Stomach (tissue), 4 donors: ENCODE results near the gene NCF2.

ENCODE experiments used
- POLR2A ChIP-seq, 4 donors: fragments of 450-650 bp; IDR thresholded peaks; one replicate each; pipeline ENCODE4 v1.6.1; 2016; ENCODE audit warnings: antibody characterized with exemption in 4 of 4, control low read depth in 2 of 4, mild to moderate bottlenecking in 1 of 4, moderate library complexity in 1 of 4
- POLR2AphosphoS5 ChIP-seq, 3 donors: sonication (generic); formaldehyde crosslinking; IDR thresholded peaks; one replicate each; pipeline ENCODE4 v1.6.1; 2016; ENCODE audit warnings: antibody characterized with exemption in 3 of 3
- TF ChIP-seq, protein P1 (sequence below), 7 experiments: fragments of 450-650 bp in 4 of 7; fragments of 200-600 bp in 3 of 7; sonication (generic) in 3 of 7; IDR thresholded peaks; one replicate each; pipeline ENCODE4 v1.5.1; 2016 to 2019; ENCODE audit warnings: antibody characterized with exemption in 7 of 7, control low read depth in 2 of 7, mild to moderate bottlenecking in 1 of 7

DNA sequence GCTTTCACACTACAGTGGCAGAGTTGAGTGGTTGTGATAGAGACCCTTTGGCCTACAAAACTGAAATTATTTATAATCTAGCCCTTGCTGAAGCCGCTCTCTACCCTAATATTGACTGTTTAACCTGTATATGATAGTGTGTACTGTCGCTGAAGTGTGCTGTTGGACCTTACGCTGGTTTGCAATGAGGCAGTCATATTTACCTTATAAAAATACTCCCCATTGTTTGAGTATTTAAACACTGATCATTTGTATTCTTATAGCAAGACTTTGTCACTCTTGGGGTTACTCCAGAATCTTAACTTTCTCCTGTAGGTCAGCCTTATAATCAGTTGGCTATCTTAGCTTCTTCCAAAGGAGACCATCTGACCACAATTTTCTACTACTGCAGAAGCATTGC is 61.7 kb downstream of the NCF2 start:
- TF ChIP-seq, protein P1, sequence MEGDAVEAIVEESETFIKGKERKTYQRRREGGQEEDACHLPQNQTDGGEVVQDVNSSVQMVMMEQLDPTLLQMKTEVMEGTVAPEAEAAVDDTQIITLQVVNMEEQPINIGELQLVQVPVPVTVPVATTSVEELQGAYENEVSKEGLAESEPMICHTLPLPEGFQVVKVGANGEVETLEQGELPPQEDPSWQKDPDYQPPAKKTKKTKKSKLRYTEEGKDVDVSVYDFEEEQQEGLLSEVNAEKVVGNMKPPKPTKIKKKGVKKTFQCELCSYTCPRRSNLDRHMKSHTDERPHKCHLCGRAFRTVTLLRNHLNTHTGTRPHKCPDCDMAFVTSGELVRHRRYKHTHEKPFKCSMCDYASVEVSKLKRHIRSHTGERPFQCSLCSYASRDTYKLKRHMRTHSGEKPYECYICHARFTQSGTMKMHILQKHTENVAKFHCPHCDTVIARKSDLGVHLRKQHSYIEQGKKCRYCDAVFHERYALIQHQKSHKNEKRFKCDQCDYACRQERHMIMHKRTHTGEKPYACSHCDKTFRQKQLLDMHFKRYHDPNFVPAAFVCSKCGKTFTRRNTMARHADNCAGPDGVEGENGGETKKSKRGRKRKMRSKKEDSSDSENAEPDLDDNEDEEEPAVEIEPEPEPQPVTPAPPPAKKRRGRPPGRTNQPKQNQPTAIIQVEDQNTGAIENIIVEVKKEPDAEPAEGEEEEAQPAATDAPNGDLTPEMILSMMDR (IDR thresholded peaks at IDR 0.05) = no peak
- TF ChIP-seq POLR2A (IDR thresholded peaks at IDR 0.05) (no peak), POLR2AphosphoS5 (IDR thresholded peaks at IDR 0.05) (no peak)
